Endothelial cell of umbilical vein (primary cell): ENCODE results near the gene HDX.

Experiments used
- EZH2 ChIP-seq: IDR thresholded peaks from 2 replicates; pipeline ENCODE4 v1.6.1; 2012; ENCODE audit warnings: borderline replicate concordance, low read depth, mild to moderate bottlenecking, moderate library complexity, low read length, inconsistent platforms; ENCODE audit not compliant: severe bottlenecking
- JUN ChIP-seq: IDR thresholded peaks from 2 replicates; pipeline ENCODE4 v1.6.1; 2011; ENCODE audit warnings: borderline replicate concordance, low read depth; ENCODE audit not compliant: insufficient read length, insufficient read depth
- MAX ChIP-seq: IDR thresholded peaks from 2 replicates; pipeline ENCODE4 v1.6.1; 2011; ENCODE audit not compliant: insufficient read depth, insufficient read length
- POLR2A ChIP-seq: IDR thresholded peaks from 2 replicates; pipeline ENCODE4 v1.6.1; 2012; ENCODE audit warnings: low read depth, mild to moderate bottlenecking, control low read depth, low read length
- POLR2AphosphoS5 ChIP-seq: IDR thresholded peaks from 2 replicates; pipeline ENCODE4 v1.6.1; 2012; ENCODE audit warnings: low read depth, mild to moderate bottlenecking, control low read depth, low read length, moderate library complexity; ENCODE audit not compliant: insufficient read depth
- TF ChIP-seq, protein P1 (sequence below), 2 donors: IDR thresholded peaks; 1 replicate in 1 of 2; 2 replicates in 1 of 2; pipeline ENCODE4 v1.5.1; 2011; ENCODE audit warnings: low read length in 2 of 2, mild to moderate bottlenecking in 2 of 2, moderate library complexity in 2 of 2, control low read depth in 1 of 2, inconsistent platforms in 1 of 2, low read depth in 1 of 2; ENCODE audit not compliant: insufficient read depth in 1 of 2; ENCODE audit errors: extremely low read depth in 1 of 2

- TF ChIP-seq POLR2AphosphoS5 (no peak), POLR2A (no peak), JUN (no peak), EZH2 (no peak), MAX (no peak)
- TF ChIP-seq, protein P1, sequence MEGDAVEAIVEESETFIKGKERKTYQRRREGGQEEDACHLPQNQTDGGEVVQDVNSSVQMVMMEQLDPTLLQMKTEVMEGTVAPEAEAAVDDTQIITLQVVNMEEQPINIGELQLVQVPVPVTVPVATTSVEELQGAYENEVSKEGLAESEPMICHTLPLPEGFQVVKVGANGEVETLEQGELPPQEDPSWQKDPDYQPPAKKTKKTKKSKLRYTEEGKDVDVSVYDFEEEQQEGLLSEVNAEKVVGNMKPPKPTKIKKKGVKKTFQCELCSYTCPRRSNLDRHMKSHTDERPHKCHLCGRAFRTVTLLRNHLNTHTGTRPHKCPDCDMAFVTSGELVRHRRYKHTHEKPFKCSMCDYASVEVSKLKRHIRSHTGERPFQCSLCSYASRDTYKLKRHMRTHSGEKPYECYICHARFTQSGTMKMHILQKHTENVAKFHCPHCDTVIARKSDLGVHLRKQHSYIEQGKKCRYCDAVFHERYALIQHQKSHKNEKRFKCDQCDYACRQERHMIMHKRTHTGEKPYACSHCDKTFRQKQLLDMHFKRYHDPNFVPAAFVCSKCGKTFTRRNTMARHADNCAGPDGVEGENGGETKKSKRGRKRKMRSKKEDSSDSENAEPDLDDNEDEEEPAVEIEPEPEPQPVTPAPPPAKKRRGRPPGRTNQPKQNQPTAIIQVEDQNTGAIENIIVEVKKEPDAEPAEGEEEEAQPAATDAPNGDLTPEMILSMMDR (IDR thresholded peaks at IDR 0.05; ENCODE audit: extremely low read depth in 1 of 2, insufficient read depth in 1 of 2, low read depth in 1 of 2, low read length in 2 of 2) = no peak
Observed at GRCh38 chrX:84320023-84320422, 182.2 kb downstream of the HDX start.
